ENCODE measurements around the gene ATP13A1.
"Not testable (repeated sequence)": the region's sequence is repeated elsewhere in the genome, so short reads cannot be mapped to it uniquely, and the experiment has no call there.

The ATP13A1 gene

DNA sequence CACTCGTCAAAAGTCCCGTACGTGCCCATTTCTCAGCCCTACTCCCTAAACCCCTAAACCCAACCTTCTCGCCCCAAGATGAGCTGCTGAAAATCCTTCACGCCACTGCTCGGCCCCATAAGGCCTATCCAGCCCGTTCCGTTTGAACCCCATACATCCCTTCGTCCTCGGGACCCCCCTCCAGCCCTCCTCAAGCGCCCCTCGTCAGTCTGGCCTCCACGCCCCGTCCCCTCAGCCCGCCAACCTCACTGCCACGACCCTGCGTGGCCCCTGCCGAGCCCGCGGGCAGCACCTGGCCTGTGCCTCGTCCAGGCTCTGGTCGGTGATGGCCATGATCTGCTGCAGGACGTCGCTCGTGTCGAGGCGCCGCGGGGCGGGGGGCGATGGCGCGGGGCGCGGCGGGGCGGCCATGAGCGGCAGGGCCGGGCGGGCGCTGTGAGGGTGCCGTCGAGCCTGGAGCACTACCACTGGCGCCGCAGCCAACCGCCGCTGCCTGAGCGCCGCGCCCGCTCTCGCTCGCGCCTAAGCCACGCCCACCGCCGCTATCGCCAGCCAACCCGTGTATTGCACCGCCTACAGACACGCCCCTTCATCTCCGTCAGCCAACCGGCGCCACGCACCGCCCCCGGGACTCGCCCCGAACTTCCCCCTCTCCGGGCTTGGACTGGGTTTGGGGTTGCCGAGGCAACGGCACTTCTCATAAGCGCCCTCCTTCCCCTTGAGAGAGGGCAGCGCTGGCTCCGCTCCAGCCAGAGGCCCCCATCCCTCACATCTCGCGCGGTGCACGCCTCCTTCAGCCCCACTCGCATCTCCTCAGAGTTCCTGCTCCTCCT, 45.0 kb downstream of the ATP13A1 start, which contains the start of gene PBX4:
Gene PBX4, minus strand, starts transcription at position 469 of the 833 bp plus-strand sequence. Its CDS starts 58 bp downstream, at position 411.
- peak; percentile 94 for DNase-seq

- no peak for DNase-seq
These were observed 48.4 kb downstream of the ATP13A1 start for GRCh38 chr19:19615086-19615485.

DNA sequence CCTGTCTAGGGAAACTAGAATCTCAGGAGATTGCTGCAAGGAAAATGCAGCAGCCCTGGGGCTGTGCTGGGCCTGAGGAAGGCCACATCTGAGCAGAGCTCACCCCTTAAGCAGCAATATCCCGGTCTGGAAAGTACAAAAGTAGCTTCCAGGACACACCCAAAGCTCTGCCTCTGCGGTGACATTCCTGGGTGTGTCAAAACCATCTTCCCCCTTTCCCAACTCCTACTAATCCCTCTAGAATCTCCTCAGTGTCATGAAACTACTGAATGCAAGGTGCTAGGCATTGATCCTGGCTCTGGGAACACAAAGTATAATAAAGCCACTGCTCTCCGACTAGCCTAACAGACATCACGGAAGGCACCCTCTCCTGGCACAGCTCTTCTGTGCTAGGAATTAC, 50.0 kb downstream of the ATP13A1 start:
- no peak for DNase-seq

DNA sequence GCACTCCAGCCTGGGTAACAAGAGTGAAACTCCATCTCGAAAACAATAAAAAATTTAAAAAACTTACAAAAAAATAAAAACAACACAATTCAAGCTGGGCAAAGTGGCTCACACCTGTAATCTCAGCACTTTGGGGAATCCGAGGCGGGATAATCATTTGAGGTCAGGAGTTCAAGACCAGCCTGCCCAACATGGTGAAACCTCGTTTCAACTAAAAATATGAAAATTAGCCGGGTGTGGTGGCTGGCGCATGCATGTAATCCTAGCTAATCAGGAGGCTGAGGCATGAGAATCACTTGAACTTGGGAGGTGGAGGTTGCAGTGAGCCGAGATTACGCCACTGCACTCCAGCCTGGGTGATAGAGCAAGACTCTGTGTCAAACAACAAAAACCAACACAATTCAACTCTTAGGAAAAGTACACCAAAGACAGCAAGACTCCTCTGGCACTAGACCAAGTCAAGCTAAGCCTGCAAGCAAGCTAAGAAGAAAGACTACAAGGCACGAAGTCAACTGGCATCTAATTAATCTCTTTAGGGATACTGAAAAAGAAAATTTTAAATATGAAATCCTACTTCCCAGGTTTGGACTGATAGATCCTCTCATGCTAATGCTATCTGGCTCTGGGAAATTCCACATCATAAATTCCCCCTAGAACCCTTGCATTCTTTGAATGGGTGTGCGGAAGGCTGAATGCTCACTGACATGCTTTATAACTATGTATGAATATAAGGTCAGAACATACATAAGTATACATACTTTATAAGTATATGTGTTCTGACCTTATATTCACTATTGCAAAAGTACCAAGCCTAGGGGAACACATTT, 52.9 kb downstream of the ATP13A1 start:
- DNase-seq = no peak

DNA sequence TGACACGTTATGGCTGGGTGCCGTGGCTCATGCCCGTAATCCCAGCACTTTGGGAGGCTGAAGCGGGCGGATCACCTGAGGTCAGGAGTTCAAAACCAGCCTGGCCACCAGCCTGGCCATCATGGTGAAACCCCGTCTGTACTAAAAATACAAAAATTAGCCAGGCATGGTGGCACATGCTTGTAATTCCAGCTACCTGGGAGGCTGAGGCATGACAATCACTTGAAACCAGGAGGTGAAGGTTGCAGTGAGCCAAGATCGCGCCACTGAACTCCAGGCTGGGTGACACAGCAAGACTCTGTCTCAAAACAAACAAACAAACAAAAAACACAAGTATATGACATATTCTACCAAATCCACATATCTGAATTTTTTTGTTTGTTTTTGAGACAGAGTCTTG, 56.8 kb downstream of the ATP13A1 start:
- not testable (repeated sequence) for DNase-seq

DNA sequence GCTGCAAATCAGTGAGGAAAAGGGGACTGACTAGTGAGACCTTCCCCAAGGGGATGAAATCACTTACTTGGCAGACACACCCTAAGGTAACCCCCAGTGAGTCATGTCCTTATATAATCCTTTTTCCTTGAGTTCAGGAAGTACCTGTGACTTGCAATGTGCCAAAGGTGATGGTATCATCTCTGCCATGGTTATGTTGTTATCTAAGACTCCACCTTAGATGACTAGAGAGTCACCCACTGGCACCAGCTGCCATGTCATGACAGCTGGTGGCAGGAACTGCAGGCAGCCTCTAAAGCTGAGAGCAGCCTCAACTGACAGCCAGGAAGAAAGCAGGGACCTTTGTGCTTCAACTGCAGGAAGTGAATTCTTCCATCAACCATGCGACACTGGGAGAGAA, 57.5 kb downstream of the ATP13A1 start:
- DNase-seq = no peak

GRCh38 chr19:19602713-19603324, 60.7 kb downstream of the ATP13A1 start:
- DNase-seq = no peak

DNA sequence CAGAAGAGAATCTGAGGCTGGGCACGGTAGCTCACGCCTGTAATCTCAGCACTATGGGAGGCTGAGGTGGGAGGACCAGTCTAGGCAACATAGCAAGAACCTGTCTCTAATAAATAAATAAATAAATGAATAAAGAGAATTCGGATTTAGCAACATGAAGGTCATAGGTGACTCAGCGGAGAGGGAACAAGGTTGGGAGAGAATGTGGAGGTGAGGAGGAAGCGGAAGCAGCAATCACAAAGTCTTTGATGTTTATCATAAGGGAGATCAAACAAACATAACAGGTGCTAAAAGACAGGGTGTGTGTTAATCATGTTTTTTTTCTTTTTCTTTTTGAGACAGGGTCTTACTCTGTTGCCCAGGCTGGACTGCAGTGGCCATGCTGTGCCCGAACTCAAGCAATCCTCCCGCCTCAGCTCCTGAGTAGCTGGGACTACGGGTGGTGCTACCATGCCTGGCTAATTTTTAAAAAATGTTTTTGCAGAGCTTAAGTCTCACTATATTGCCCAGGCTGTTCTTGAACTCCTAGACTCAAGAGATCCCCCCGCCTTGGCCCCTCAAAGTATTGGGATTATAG, 61.3 kb downstream of the ATP13A1 start:
- DNase-seq = no peak

DNA sequence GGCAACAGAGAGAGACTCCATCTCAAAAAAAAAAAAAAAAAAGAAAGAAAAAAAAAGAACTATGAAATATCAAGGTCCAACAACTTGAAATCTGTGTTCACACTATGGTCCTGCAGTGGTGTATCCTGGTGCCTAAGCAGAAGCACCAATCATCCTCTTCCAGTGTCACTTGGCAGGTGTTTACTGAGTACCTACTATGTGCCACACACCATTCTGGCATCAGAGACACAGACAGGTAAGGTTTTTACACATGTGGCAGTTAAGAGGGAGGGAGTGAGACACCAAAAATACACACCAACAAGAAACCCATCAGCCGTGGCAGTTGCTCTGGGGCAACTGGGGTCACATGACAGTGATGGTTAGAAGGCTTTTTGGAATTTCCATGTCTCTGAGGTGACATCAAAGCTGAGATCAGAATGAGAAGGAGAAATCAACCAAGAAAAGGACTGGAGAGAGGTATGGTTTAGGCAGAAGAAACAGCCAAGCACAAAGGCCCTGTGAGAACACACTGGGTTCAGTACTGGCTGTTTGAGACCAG, 62.6 kb downstream of the ATP13A1 start:
- no peak for DNase-seq

DNA sequence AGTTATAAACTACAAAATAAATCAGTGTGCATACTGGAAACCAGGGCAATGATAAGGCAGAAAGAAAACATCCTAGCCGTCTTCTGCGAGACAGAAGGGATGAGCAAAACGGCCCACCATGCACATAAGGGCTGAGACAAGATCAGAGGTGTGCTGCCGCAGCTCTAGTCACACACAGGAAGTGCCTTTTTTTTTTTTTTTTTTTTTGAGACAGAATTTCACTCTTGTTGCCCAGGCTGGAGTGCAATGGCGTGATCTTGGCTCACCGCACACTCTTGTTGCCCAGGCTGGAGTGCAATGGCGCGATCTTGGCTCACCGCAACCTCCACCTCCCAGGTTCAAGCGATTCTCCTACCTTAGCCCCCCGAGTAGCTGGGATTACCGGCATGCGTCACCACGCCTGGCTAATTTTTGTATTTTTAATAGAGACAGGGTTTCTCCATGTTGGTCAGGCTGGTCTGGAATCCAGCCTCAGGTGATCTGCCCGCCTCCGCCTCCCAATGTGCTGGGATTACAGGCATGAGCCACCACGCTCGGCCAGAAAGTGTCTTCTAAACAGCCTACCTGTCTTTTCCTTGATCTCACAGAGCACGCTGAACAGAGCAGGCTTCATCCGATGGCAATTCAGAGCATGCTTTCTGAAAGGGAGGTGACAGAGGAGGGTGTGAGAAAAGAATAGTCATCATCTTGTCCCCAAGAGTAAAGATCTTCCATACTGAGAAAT, 64.6 kb downstream of the ATP13A1 start:
- DNase-seq = not testable (repeated sequence)

DNA sequence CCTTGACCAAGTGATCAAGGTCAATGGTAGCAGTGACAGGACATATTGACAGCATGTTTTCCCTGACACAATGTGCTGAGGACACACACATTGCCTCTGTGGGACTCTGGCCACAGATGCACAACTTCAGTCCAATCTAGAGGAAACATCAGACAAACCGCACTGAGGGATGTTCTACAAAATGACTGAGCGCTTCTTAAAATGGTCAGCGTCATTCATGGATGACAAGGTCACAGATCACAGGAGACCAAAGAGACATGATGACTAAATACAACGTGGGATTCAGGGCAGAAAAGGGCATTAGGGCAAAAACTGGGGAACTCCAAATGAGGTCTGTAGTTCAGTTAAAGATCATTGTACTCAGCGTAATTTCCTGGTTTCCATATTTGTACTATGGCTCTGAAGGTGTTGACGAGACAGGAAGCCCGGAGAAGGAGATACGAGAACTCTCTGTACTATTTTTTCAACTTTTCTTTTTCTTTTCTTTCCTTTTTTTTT, 65.6 kb downstream of the ATP13A1 start:
- no peak for DNase-seq
